Activated CD8-positive, alpha-beta memory T cell treated with anti-CD3 and anti-CD28 coated beads, Interleukin-2, amount 50 U/mL, for 24 hours (primary cell): Measurements from ENCODE around the gene SLC23A2.

ENCODE experiments used
- DNase-seq: peaks from one replicate; pipeline ENCODE4 v3.0.0-alpha.2; 2020; ENCODE audit errors: extremely low read depth

Gene SLC23A2

GRCh38 chr20:4814696-4815252 lies 186.5 kb downstream of the SLC23A2 start:
- DNase-seq = peak; percentile 59

- DNase-seq = no peak
Measured at GRCh38 chr20:4813863-4814695, 187.2 kb downstream of the SLC23A2 start.

- no peak for DNase-seq
Measured at GRCh38 chr20:4813076-4813862, 188.0 kb downstream of the SLC23A2 start.

GRCh38 chr20:4812641-4813075 lies 188.7 kb downstream of the SLC23A2 start:
- no peak for DNase-seq

GRCh38 chr20:4812216-4812615 lies 189.1 kb downstream of the SLC23A2 start:
- DNase-seq = no peak

GRCh38 chr20:4811661-4812181 lies 189.6 kb downstream of the SLC23A2 start:
- no peak for DNase-seq

GRCh38 chr20:4811257-4811656 lies 190.1 kb downstream of the SLC23A2 start:
- no peak for DNase-seq

GRCh38 chr20:4810426-4811019 lies 190.8 kb downstream of the SLC23A2 start:
- DNase-seq = no peak

GRCh38 chr20:4809707-4810106 lies 191.6 kb downstream of the SLC23A2 start:
- DNase-seq = no peak

GRCh38 chr20:4808872-4809271 lies 192.4 kb downstream of the SLC23A2 start:
- DNase-seq = no peak

- DNase-seq = no peak
Measured at GRCh38 chr20:4805663-4806449, 195.5 kb downstream of the SLC23A2 start.

GRCh38 chr20:4802527-4802926 lies 198.8 kb downstream of the SLC23A2 start:
- no peak for DNase-seq
